Retinal pigment epithelial cell (primary cell): ENCODE results near the gene AFF3.
A peak's percentile ranks its signal among the peaks of the same experiment; 100 is the strongest.

Source experiments
- DNase-seq: peaks from one replicate; pipeline ENCODE4 v3.0.0-alpha.2; 2010; ENCODE audit warnings: low read depth
- H3K4me3 ChIP-seq: 2 replicates; pipeline ENCODE4 v1.5.1; 2011; ENCODE audit warnings: mild to moderate bottlenecking, low read length, control low read depth, moderate library complexity
- CTCF ChIP-seq: conservative IDR thresholded peaks from 2 replicates; pipeline ENCODE4 v1.5.1; 2011; ENCODE audit warnings: low read depth, low read length, control low read depth, inconsistent platforms

The AFF3 gene

DNA sequence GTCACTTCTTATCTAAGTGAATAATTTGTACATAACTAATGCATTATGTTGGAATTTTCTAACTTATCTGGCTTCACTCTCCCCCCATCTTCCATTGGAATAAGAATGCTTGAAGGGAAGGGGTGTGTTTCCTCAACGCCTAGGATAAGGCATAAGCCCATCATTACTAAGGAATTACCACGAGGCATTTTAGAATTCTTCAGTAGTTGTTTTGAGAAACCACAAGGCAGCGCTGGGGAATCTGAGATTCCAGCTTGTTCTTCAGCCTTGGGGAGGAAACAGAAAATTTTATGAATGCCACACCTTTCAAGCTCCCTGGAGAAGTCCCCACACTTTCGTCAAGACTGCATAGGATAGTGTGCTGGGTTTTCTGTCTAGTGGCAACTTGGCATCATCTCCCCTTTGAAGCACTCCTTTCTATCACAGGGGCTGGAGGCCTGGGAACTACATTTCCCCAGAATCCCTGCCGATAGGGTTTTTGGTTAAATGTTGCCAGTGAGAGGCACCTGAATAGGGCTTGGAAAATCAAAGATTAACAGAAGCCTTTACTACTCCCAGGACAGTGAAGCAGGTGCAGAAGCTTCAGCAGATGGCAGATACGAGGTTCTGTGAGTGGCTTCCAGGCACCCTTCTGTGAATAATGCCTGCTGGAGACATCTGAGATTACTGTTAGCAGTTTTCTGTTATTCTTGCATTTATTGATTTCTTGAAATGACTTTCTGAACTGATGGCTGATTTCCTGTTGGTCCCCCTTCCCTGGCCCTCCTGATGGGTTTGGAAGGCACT, 459.9 kb downstream of the AFF3 start:
- peak; percentile 15 for TF ChIP-seq CTCF
- peak; percentile 68 for DNase-seq
- H3K4me3 ChIP-seq = no peak overlapping the region

DNA sequence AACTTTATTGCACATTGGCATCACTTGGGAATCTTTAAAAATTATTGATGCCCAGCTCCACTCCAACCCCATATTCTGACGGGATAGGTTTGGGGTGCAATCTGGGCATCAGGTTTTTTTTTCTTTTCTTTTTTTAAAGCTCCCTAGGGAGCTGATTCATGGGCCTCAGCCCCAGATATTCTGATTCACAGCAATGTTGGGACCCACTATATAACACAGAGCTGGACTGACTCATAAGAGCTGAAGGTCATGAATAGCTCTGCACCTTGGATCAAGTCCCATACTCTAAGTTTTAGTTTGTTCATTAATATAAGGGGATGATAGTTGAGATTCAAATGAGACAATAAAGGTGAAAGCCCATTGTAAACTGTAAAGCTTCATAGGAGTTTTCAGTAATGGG, 461.4 kb downstream of the AFF3 start:
- TF ChIP-seq CTCF = no peak
- H3K4me3 ChIP-seq = no peak overlapping the region
- DNase-seq = no peak

- H3K4me3 ChIP-seq = no peak overlapping the region
- DNase-seq = no peak
- TF ChIP-seq CTCF = no peak
Observed at GRCh38 chr2:99679518-99679917, 462.9 kb downstream of the AFF3 start.

GRCh38 chr2:99678625-99679024, 463.8 kb downstream of the AFF3 start:
- no peak for DNase-seq
- TF ChIP-seq CTCF = no peak
- H3K4me3 ChIP-seq = no peak overlapping the region

DNA sequence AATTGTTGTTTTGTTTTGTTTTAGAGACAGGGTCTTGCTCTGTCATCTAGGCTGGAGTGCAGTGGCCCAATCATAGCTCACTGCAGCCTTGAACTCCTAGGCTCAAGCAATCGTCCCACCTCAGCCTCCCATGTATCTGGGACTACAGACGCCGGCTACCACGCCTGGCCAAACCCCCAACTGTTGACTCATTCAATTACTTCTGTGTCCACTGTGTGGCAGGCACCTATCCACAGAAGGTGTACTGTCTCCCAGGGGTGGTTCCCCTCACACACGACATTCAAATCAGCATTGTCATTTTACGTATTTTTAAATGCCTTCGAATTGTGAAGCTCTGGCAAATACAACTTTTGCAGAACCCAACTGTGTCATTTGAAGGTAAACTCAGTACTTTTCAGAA, 464.6 kb downstream of the AFF3 start:
- H3K4me3 ChIP-seq = no peak overlapping the region
- TF ChIP-seq CTCF = no peak
- DNase-seq = no peak

GRCh38 chr2:99675130-99675661, 467.2 kb downstream of the AFF3 start:
- TF ChIP-seq CTCF = no peak
- DNase-seq = no peak
- H3K4me3 ChIP-seq = no peak overlapping the region

DNA sequence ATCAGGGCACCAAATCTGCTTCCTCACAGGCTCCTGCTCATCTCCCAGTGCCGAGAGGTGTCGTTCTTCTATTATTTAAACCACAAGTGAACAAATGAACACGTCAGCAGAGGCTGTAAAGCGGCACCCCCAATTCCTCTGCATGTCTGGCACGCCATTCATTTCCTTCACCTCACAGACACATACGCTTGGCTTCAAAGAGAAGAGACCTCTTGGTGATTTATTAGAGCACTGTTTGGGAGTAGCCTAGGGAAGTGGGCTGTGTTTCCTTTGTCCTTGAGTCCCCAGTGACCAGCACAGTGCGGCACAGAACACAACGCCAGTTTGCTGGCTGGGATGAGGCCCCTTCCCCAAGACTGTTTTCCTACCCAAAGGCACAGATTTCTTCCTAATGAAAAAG, 468.3 kb downstream of the AFF3 start:
- DNase-seq = no peak
- H3K4me3 ChIP-seq = no peak overlapping the region
- TF ChIP-seq CTCF = no peak
